K562 (cell line): ENCODE measurements around the gene KCNG1. TPM values are rescaled to one million over a fixed set of nuclear protein-coding genes. Genes with fewer than 3 reads are reported as not detected.

ENCODE experiments used
- ASH1L ChIP-seq: fragments of 450-650 bp; IDR thresholded peaks from 2 replicates; pipeline ENCODE4 v1.6.1; 2018; ENCODE audit warnings: borderline replicate concordance, mild to moderate bottlenecking, low read depth; ENCODE audit not compliant: partially characterized antibody
- CHCHD3 ChIP-seq: fragments of 250-450 bp; sonication (Bioruptor Pico); IDR thresholded peaks from 2 replicates; pipeline ENCODE4 v2.1.2; 2022; ENCODE audit warnings: mild to moderate bottlenecking
- EHMT2 ChIP-seq: fragments of 450-650 bp; IDR thresholded peaks from 2 replicates; pipeline ENCODE4 v1.6.1; 2018; ENCODE audit warnings: antibody characterized with exemption
- FOXK2 ChIP-seq, 2 experiments: fragments of 450-650 bp; IDR thresholded peaks in 1 of 2; conservative IDR thresholded peaks in 1 of 2; 2 replicates each; pipeline ENCODE4 v1.6.1; 2016; ENCODE audit warnings: low read depth in 2 of 2, mild to moderate bottlenecking in 1 of 2
- GABPB1 ChIP-seq: sonication (generic); formaldehyde crosslinking; IDR thresholded peaks from 2 replicates; pipeline ENCODE4 v1.8.0; 2022; ENCODE audit warnings: mild to moderate bottlenecking, missing genetic modification reagents
- NFIC ChIP-seq: fragments of 450-650 bp; IDR thresholded peaks from 2 replicates; pipeline ENCODE4 v1.6.1; 2017; ENCODE audit warnings: mild to moderate bottlenecking, inconsistent platforms
- TAF9B ChIP-seq: fragments of 450-650 bp; IDR thresholded peaks from 2 replicates; pipeline ENCODE4 v1.6.1; 2018; ENCODE audit warnings: mild to moderate bottlenecking; ENCODE audit not compliant: partially characterized antibody
- ZBTB49 ChIP-seq: sonication (generic); formaldehyde crosslinking; IDR thresholded peaks from 2 replicates; pipeline ENCODE4 v1.8.0; 2022; ENCODE audit warnings: missing genetic modification reagents, mild to moderate bottlenecking, borderline replicate concordance
- ZFP91 ChIP-seq: sonication (generic); formaldehyde crosslinking; IDR thresholded peaks from 2 replicates; pipeline ENCODE4 v1.8.0; 2022; ENCODE audit warnings: mild to moderate bottlenecking, missing genetic modification reagents
- polyA plus RNA-seq, 8 experiments: library from polyadenylated mRNA; depleted of rRNA in 4 of 8; stranded (reverse) in 5 of 8; unstranded in 3 of 8; fragments of >200 nt; fragmentation: Nextera tagmentation in 2 of 8; fragmentation: Illumina TruSeq in 1 of 8; extraction: Ambion mirVana in 2 of 8; extraction: Trizol in 1 of 8; gene quantifications; 2 replicates each; pipeline versions ENCODE4 v1.2.1 to v1.2.3, GENCODE V29; 2011 to 2014; ENCODE audit warnings: inconsistent platforms in 1 of 8, missing spikeins in 1 of 8
- total RNA-seq, 7 experiments: library from RNA; depleted of rRNA in 6 of 7; stranded (reverse); fragments of >200 nt in 6 of 7; fragmentation: Illumina TruSeq in 2 of 7; extraction: Trizol in 2 of 7; gene quantifications; 2 replicates each; pipeline versions ENCODE4 v1.2.1 to v1.2.3, GENCODE V29; 2011 to 2021; ENCODE audit warnings: low replicate concordance in 1 of 7
- TF ChIP-seq, protein P1 (sequence below), 2 experiments: fragments of 450-650 bp; IDR thresholded peaks; 2 replicates each; pipeline ENCODE4 v1.6.1; 2018; ENCODE audit warnings: mild to moderate bottlenecking in 2 of 2, low read depth in 1 of 2; ENCODE audit not compliant: partially characterized antibody in 2 of 2

The KCNG1 gene
- total and polyA plus RNA-seq, 9 of the 15 experiments (the other 6 are each of a cell fraction or from before 2014, with no cell fraction given) = 0.06 to 1.5 (median 0.22) TPM; not detected in 2

DNA sequence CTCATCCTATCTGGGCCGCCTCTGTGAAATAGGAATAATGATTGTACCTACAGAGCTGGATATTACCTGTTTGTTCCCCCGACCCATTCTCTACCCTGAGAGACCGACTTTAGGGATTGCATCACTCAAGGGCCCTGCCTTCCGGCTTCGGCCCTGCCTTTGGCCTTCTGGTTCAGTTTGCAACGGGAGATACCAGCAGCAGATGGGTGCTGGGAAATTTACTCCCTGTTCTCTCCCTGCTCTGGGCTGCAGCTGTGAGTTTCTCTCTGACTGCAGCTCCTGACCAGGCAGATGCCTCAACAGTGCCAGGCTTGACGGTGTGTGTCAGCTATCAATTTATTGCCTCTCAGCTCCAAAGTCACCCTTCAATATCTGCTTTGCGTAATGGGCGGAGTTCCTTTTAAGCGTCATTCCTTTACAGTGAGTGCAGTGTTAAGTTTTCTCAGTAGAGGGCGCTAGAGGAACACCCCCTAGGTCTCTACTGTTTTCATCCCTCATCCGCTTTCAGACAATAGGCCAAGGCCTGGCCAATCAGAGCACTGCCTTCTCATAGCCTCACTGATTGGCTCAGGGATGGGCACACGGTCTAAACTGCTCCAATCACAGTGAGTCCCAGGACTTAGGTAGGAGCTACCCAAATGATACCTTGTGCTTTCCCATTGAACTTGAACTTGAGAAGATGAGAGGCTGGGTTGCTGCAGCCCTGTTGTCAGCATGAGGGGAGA is 30.0 kb downstream of the KCNG1 start (continued):
- no peak for TF ChIP-seq ZBTB49 (CRISPR knock-in tag)
- no peak for TF ChIP-seq TAF9B
- no peak for TF ChIP-seq ZFP91
- peak; percentile 53 for TF ChIP-seq GABPB1 (CRISPR knock-in tag)
- TF ChIP-seq CHCHD3 (CRISPR knock-in tag) = no peak
- peak; percentile 65 for TF ChIP-seq ASH1L
- TF ChIP-seq NFIC = no peak
- TF ChIP-seq, protein P1, sequence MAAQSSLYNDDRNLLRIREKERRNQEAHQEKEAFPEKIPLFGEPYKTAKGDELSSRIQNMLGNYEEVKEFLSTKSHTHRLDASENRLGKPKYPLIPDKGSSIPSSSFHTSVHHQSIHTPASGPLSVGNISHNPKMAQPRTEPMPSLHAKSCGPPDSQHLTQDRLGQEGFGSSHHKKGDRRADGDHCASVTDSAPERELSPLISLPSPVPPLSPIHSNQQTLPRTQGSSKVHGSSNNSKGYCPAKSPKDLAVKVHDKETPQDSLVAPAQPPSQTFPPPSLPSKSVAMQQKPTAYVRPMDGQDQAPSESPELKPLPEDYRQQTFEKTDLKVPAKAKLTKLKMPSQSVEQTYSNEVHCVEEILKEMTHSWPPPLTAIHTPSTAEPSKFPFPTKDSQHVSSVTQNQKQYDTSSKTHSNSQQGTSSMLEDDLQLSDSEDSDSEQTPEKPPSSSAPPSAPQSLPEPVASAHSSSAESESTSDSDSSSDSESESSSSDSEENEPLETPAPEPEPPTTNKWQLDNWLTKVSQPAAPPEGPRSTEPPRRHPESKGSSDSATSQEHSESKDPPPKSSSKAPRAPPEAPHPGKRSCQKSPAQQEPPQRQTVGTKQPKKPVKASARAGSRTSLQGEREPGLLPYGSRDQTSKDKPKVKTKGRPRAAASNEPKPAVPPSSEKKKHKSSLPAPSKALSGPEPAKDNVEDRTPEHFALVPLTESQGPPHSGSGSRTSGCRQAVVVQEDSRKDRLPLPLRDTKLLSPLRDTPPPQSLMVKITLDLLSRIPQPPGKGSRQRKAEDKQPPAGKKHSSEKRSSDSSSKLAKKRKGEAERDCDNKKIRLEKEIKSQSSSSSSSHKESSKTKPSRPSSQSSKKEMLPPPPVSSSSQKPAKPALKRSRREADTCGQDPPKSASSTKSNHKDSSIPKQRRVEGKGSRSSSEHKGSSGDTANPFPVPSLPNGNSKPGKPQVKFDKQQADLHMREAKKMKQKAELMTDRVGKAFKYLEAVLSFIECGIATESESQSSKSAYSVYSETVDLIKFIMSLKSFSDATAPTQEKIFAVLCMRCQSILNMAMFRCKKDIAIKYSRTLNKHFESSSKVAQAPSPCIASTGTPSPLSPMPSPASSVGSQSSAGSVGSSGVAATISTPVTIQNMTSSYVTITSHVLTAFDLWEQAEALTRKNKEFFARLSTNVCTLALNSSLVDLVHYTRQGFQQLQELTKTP (IDR thresholded peaks at IDR 0.05; ENCODE audit: low read depth in 1 of 2, partially characterized antibody in 2 of 2) = no peak
- TF ChIP-seq EHMT2 = peak; percentile 57
- TF ChIP-seq FOXK2 (conservative IDR thresholded peaks at IDR 0.05 in 1 of 2, IDR thresholded peaks at IDR 0.05 in 1 of 2; ENCODE audit: low read depth in 2 of 2) = peak in 1 of 2 experiments; percentile 42; a peak in 2 of 4 replicates
